IPS-18c (cell line): ENCODE measurements around the gene EGFL8.
"Not testable (repeated sequence)": the region's sequence is repeated elsewhere in the genome, so short reads cannot be mapped to it uniquely, and the experiment has no call there.

Source experiments
- H3K4me3 ChIP-seq: 2 replicates; pipeline ENCODE4 v1.7.0; 2013; ENCODE audit warnings: low read depth, mild to moderate bottlenecking, low read length, moderate library complexity; ENCODE audit not compliant: insufficient read depth
- H3K9me3 ChIP-seq: one replicate; pipeline ENCODE4 v1.6.1; 2013; ENCODE audit warnings: mild to moderate bottlenecking, low read length, moderate library complexity; ENCODE audit not compliant: control insufficient read depth, insufficient read depth

EGFL8 gene

GRCh38 chr6:32176476-32177182 is 12.2 kb downstream of the EGFL8 start:
- peak overlapping the region; percentile 89 for H3K4me3 ChIP-seq

DNA sequence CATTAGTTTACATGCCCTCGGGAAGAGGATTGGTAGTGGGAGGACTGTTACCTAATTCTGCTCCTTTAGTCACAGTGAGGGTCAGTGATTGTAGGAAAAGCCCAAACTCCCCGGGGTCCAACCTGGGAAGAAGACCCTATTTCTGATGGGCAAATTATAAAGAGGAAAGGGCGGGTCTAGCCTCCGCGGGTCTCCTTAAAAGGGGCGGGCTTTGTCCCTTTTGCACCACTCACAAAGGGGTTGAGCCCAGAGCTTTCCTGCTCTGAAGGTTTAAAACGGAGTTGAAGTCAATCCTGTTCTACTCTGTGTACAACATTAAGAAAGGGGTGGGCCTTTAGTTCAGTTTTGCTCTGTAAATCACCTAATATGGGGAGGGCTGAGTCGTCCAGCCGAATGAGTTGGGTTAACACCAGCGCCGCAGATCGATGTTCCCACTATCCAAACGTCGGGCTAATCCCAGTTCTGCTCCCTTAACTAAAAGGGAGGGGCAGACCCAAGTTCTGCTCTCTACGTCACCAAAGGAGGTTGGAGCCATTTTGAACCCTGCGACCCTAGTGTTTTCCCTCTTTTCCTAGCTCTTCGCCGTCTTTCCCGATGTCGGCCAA is 12.9 kb downstream of the EGFL8 start:
- Histone ChIP-seq H3K4me3 (peak overlapping the region; percentile 89), H3K9me3 (no peaks in the 10 kb centered on the region)

More at GRCh38 chr6:32176476-32177182, 12.2 kb downstream of the EGFL8 start:
- H3K9me3 ChIP-seq, result no peaks in the 10 kb centered on the region

DNA sequence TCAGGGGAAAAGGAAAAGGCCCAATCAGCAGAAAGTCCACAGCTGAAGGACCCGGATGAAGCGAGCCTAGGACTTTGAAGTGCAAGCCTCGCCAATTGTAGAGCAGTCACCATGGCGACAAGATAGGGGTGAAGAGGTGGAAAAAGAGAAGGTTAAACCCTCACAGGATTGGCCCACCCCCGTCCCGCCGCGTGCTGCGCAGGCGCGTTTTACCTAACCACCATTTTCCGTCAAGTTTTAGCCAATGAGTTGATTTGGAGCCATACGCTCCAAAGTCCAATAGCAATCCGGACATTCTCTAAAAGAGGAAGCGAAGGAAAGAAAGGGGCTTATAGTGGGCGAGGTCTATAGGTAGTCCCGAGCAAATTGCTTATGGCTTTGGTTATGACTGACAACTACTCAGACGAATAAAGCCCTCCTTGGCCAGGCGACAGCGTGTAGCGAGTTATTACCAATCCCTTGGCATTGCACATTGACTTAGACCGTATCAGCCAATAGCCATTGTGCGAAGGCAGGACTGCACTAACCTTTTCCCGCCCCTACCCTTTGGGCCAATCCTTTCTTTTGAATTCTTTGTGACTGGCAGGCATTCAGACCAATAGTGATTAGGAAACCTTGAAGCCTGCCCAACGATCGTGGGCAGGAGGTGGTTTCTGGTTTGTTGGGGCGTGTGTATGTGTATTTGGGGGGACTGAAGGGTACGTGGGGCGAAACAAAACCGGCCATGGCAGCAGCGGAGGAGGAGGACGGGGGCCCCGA is 13.6 kb downstream of the EGFL8 start, which contains the start of gene RNF5:
RNF5 (plus strand) TSS at position 618 of the 759 bp plus-strand sequence; CDS start at position 725, 107 bp downstream.
- no peaks in the 10 kb centered on the region for H3K9me3 ChIP-seq
- peak within 1 kb of the TSS; percentile 89 for H3K4me3 ChIP-seq

DNA sequence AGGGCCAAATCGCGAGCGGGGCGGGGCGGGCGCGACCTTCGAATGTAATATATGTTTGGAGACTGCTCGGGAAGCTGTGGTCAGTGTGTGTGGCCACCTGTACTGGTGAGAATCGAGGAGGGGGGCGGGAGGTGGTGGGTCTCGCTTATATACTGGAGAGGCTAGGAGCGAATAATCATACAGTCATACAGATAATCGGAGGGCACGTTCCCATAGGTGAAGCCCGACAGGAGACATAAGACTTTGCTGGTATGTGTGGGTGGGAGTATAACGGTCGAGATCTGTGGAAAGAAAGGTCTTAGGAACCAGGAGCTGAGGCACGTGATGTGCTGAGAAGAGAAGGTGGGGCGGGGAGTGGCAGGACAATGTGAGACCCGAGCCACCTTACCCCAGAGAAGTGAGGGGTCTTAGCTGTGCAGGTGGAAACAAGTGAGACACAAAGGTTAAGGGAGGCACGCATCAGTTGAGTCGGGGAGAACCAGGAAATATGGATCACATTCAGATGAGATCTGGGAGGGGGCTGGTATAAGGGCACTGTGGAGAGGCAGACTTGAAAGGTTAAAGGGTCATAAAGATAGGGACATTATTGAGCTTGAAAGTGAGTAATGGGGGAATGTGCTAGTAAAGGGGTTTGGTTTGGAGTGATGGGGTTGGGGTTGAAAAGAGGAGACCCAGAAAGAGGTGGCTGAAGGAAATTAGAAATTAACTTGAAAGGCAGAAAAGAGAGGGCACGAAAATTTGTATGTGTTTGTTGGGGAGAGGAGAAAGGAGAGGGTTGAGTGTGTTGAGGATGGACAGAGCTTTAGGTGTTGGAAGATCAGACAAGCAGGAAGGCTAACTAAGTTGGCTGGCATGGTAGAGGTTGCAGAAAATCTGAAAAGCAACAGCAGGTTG is 14.4 kb downstream of the EGFL8 start:
- peak overlapping the region; percentile 57 for H3K4me3 ChIP-seq

DNA sequence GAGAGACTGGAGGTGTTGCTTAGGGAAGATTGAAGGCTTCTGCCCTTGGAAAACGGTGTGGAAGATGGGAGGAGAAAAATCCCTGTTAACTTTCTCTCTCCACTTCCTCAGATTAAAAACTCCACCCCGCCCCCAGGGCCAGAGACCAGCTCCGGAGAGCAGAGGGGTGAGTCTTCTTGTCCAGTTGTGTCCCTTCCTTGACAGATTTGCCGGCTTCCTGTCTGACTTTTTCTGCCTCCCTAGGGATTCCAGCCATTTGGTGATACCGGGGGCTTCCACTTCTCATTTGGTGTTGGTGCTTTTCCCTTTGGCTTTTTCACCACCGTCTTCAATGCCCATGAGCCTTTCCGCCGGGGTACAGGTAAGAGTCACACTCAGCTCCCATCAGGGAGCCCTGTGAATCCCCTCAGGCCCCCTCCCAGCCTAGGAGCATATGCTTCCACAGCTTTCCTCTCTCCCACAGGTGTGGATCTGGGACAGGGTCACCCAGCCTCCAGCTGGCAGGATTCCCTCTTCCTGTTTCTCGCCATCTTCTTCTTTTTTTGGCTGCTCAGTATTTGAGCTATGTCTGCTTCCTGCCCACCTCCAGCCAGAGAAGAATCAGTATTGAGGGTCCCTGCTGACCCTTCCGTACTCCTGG is 15.5 kb downstream of the EGFL8 start:
- no peaks in the 10 kb centered on the region for H3K9me3 ChIP-seq
- no peak overlapping the region; the same call in 1 of the 2 replicates for H3K4me3 ChIP-seq

More for the DNA sequence above, 14.4 kb downstream of the EGFL8 start:
- no peaks in the 10 kb centered on the region for H3K9me3 ChIP-seq

DNA sequence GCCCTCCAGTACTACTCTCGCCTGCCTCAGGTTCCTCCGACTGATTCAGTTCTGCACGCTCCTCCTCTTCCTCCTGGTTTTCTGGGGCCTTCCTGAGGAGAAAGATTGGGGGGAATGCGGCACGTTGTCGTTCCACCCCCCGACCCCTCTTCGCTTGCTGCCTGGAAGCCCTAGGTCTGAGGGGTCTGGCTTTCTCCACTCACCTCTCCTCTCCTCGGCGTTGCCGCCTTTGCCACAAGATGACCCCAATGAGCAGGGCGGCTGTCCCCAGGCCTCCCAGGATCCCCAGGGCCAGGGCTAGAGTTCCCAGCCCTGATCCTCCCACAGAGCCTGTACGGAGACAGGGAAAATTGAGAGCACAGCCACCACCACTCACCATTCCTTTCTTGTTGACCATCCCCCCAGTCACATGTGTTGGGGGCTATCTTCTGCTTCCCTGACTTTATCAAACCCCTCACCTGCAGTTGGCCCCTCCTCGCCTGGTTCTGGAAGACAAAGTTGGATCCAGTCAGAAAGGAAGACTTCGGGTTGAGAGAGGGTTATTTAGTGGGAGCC is 16.8 kb downstream of the EGFL8 start:
- Histone ChIP-seq H3K9me3 (no peaks in the 10 kb centered on the region), H3K4me3 (no peak overlapping the region)

DNA sequence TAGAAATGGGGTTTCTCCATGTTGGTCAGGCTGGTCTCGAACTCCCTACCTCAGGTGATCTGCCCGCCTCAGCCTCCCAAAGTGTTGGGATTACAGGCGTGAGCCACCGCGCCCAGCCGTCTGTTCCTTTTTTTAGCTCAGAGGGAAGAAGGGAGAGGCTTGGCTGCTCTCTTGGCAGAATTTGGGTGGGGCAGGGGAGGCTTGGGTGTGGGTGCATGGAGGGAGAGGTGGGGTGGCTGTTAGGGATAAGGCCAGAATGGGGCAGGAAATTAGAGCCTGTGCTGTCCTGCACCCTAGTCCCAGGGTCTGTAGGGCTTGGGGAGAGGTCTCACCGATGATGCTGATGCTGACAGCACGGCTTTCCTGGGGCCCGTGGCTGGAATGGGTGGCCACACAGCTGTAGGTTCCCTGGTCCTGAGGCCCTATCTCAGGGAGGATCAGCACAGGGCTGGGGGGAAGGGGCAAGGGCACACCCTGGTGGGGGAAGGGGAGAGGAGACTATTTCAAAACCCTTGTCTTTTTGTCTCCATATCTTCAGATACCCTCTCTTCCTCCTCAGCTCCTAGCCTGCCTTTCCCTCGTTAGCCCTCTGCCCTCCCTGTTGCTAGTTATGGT is 17.6 kb downstream of the EGFL8 start:
- Histone ChIP-seq H3K9me3 (no peaks in the 10 kb centered on the region), H3K4me3 (no peak overlapping the region)

DNA sequence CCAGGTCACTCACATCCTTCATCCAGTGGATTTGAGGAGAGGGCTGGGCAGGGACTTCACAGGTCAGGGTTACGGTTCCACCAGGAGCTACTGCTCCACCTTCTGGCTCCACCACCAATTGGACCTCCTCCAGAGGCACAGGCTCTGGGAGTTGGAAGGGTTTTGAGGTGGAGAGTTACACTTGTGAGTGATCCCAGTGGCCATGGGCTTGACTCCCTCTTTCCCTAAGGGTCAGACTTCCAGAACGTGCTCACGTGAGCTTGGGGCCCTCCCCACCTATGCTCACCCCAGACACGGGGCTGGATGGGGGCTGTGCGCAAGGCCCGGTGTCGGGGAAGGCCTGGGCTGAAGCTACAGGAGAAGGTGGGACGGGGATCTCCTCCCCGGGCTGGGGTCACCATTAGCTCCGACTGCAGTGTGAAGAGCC is 18.2 kb downstream of the EGFL8 start:
- Histone ChIP-seq H3K4me3 (no peak overlapping the region), H3K9me3 (no peaks in the 10 kb centered on the region)

GRCh38 chr6:32183030-32183429 is 18.6 kb downstream of the EGFL8 start:
- Histone ChIP-seq H3K9me3 (no peaks in the 10 kb centered on the region), H3K4me3 (no peak overlapping the region)

DNA sequence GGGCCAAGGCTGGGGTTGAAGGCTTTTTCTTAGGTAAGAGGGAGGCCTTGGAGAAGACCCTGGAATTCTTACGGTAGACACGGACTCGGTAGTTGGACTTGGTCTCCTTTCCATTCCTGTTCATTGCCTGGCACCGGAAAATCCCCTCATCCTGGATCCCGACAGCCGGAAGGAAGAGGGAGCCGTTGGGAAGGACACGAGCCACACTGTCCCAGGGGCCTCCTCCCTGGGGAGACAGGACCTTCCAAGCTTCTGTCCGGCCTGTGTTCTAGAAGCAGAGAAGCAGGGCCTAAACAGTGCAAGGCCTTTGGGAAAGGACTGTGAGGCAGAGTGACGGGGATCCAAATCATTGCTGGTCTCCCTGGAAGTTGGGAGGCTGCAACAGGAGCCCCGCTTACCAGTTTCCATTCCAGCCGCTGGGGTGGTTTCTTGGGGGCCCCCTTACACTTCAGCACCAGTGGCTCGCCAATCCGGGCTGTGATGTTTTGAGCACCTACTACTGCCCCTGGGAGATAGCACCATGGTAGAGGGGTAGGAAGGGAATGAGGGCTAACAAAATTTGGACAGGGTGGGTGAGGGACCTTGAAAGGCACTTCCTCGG is 19.2 kb downstream of the EGFL8 start:
- Histone ChIP-seq H3K9me3 (no peaks in the 10 kb centered on the region), H3K4me3 (no peak overlapping the region)

DNA sequence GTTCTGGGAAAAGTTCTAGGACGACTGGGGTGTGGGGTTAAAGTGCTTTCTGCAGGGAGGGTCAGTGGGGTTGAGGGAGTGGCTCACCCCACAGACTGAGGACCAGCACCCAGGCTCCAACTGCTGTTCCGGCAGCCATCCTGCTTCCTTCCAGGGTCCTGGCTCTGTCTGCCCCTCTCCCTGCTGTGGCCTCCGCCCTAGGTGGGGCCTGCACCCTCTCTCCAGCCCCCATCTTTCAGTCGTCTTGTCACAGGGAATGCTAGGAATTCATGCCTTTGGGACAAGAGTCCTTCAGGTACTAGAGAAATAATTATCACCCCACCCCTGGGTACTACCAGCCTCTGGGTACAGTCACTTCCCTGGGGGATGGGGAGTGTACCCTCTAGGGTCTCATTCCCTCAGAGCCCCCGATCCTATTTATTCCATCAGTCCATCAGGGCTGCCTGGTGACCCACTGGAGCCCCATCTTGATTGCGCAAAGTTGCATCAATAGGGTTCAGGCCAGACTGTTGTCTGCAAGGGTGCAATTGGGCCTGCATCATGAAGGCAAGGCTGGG is 19.8 kb downstream of the EGFL8 start, which contains the start of gene AGER:
AGER (minus strand) TSS at position 170 of the 557 bp plus-strand sequence; CDS start at position 139, 31 bp downstream.
- Histone ChIP-seq H3K9me3 (no peaks in the 10 kb centered on the region), H3K4me3 (no peak within 1 kb of the TSS)

GRCh38 chr6:32185681-32186131 is 21.3 kb downstream of the EGFL8 start:
- H3K9me3 ChIP-seq, H3K4me3 ChIP-seq: not testable (repeated sequence)

DNA sequence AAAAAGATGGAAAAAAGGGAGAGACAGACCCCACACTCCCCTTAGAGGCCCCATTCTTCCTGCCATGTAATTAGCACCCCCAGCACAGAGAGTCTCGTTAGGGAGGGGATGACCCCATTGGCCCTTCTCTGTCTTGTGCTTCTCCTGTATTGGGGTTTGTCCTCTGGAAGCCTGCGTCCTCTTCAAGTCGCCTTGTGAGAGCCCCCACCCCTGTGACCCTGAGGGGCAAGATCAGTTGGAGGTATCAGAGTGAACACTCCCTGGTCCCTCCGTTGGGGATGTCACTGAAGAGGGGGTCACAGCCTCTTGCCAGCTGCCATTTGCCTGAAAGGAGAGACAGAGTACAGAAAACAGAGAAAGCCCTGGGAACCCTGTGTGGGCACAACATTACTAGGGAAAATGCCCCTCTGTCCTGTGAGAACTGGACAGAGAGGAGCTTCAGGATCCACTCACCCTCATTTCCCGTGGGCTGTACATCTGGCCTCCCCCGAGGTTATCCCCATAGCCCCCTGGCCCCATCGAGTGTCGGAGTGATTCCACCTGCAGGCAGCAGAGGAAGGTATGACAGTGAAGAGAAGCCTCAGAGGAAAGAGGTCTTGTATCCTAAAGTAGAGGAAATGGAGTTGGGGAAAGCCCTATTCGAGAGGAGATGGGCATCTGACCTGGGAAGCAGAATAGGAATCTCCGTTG is 21.9 kb downstream of the EGFL8 start:
- not testable (repeated sequence) for H3K4me3 ChIP-seq, H3K9me3 ChIP-seq

DNA sequence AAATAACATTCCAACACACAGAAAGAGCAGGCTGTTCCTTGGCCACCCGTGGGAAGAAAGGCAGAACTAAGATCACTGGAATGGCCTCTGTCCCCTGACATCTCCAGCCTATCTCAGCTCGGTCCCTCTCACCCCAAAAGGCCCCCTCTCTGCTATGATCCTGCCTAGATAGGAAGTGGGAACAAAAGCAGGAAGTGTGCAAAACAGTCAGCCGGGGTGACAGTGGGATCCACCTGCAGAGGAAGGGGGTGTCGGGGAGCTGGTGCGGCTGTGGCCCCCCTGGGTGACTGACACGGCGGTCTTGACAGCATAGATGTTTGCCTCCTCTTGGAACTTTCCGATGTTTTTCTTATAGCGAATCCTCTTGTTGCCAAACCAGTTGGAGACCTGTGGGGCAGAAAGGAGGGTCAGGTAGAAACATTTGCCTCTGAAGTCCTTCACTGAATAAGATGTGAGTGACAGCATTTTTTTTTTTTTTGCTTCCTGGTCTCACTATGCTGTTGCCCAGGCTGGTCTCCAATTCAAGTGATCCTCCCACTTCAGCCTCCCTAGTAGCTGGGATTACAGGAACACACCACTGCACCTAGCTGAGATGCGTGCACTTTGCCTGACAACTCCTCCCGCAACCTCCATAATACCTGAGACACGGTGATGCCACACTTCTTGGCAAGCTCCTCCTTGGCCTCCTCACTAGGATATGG is 22.8 kb downstream of the EGFL8 start:
- Histone ChIP-seq H3K4me3 (no peak overlapping the region), H3K9me3 (no peaks in the 10 kb centered on the region)
